ENCODE measurements around the gene FBXW5. TPM values are rescaled to one million over a fixed set of nuclear protein-coding genes. Genes with fewer than 3 reads are reported as not detected.

FBXW5 gene
- total and polyA plus RNA-seq, 9 of the 15 experiments (the other 6 are each of a cell fraction or from before 2014, with no cell fraction given), result 0.21 to 128 (median 37.0) TPM

- no peak for TF ChIP-seq WHSC1 (IDR thresholded peaks at IDR 0.05; ENCODE audit: low read length)
- TF ChIP-seq FOXO4 (CRISPR knock-in tag; IDR thresholded peaks at IDR 0.05), result no peak
- TF ChIP-seq ZNF511 (CRISPR knock-in tag; IDR thresholded peaks at IDR 0.05), result no peak
- TF ChIP-seq SMARCA4 (IDR thresholded peaks at IDR 0.05), result no peak
- TF ChIP-seq MLLT1 (IDR thresholded peaks at IDR 0.05), result no peak
- no peak for TF ChIP-seq U2AF1 (optimal IDR thresholded peaks at IDR 0.05; ENCODE audit: low read depth, low read length)
- TF ChIP-seq FIP1L1 (IDR thresholded peaks at IDR 0.05; ENCODE audit: low read depth, low read length, poor library complexity, severe bottlenecking), result peak; percentile 75
- TF ChIP-seq SNRNP70 (optimal IDR thresholded peaks at IDR 0.05; ENCODE audit: low read depth, low read length), result no peak
- TF ChIP-seq RAD21 (CRISPR knock-in tag; conservative IDR thresholded peaks at IDR 0.05 in 1 of 2, IDR thresholded peaks at IDR 0.05 in 1 of 2), result no peak
- no peak for TF ChIP-seq NR2C2 (CRISPR knock-in tag; IDR thresholded peaks at IDR 0.05)
- no peak for TF ChIP-seq NR2C2 (tag; IDR thresholded peaks at IDR 0.05)
- no peak for TF ChIP-seq ZSCAN32 (CRISPR knock-in tag; IDR thresholded peaks at IDR 0.05)
- TF ChIP-seq REST (IDR thresholded peaks at IDR 0.05; ENCODE audit: borderline replicate concordance), result no peak
- no peak for TF ChIP-seq REST (CRISPR knock-in tag; IDR thresholded peaks at IDR 0.05; ENCODE audit: low read depth)
- no peak for TF ChIP-seq HMG20A (CRISPR knock-in tag; conservative IDR thresholded peaks at IDR 0.05)
- no peak for TF ChIP-seq SMAD4 (CRISPR knock-in tag; conservative IDR thresholded peaks at IDR 0.05)
These were observed 987 bp downstream of the FBXW5 start (continued) for GRCh38 chr9:136943291-136944211.

Measured in K562 (cell line).